H9 (cell line): Measurements from ENCODE around the gene LRIT1. TPM values are rescaled to one million over a fixed set of nuclear protein-coding genes. Genes with fewer than 3 reads are reported as not detected.

Experiments
- DNase-seq: peaks from one replicate; pipeline ENCODE4 v3.0.0-alpha.2; 2017
- H2AFZ ChIP-seq: one replicate; pipeline ENCODE4 v1.6.1; 2013; ENCODE audit warnings: mild to moderate bottlenecking, low read length, control low read depth, moderate library complexity
- H2AK5ac ChIP-seq: 2 replicates; pipeline ENCODE4 v1.6.1; 2013; ENCODE audit warnings: low read length, control low read depth, mixed read lengths; ENCODE audit not compliant: insufficient read length
- H2BK120ac ChIP-seq: one replicate; pipeline ENCODE4 v1.6.1; 2013; ENCODE audit warnings: low read depth, mild to moderate bottlenecking, low read length, control low read depth, inconsistent platforms; ENCODE audit not compliant: poor library complexity, severe bottlenecking
- H2BK12ac ChIP-seq: 2 replicates; pipeline ENCODE4 v1.6.1; 2013; ENCODE audit warnings: low read length, control low read depth, mixed read lengths, low read depth; ENCODE audit not compliant: insufficient read length
- H2BK15ac ChIP-seq: 2 replicates; pipeline ENCODE4 v1.6.1; 2013; ENCODE audit warnings: low read depth, low read length, control low read depth
- H2BK20ac ChIP-seq: one replicate; pipeline ENCODE4 v1.6.1; 2013; ENCODE audit warnings: low read depth, mild to moderate bottlenecking, low read length, control low read depth, inconsistent platforms; ENCODE audit not compliant: poor library complexity, severe bottlenecking
- H2BK5ac ChIP-seq: 2 replicates; pipeline ENCODE4 v1.6.1; 2013; ENCODE audit warnings: low read length, control low read depth, mixed read lengths; ENCODE audit not compliant: insufficient read length
- H3K14ac ChIP-seq: 2 replicates; pipeline ENCODE4 v1.6.1; 2013; ENCODE audit warnings: low read length, control low read depth; ENCODE audit not compliant: insufficient read depth
- H3K18ac ChIP-seq: 2 replicates; pipeline ENCODE4 v1.6.1; 2013; ENCODE audit warnings: low read depth, mild to moderate bottlenecking, mixed read lengths, low read length, control low read depth; ENCODE audit not compliant: insufficient read length
- H3K23ac ChIP-seq: 2 replicates; pipeline ENCODE4 v1.6.1; 2013; ENCODE audit warnings: low read length, control low read depth, mixed read lengths, low read depth; ENCODE audit not compliant: insufficient read length
- H3K23me2 ChIP-seq: 2 replicates; pipeline ENCODE4 v1.6.1; 2013; ENCODE audit warnings: low read depth, mild to moderate bottlenecking, mixed read lengths, low read length, control low read depth; ENCODE audit not compliant: insufficient read length, poor library complexity, severe bottlenecking
- H3K27ac ChIP-seq: 2 replicates; pipeline ENCODE4 v1.5.1; 2013; ENCODE audit warnings: low read length, control low read depth, mixed read lengths, low read depth; ENCODE audit not compliant: insufficient read length
- H3K27me3 ChIP-seq: 2 replicates; pipeline ENCODE4 v1.6.1; 2013; ENCODE audit warnings: low read length, control low read depth, inconsistent platforms; ENCODE audit not compliant: insufficient read depth
- H3K4ac ChIP-seq: 2 replicates; pipeline ENCODE4 v1.6.1; 2013; ENCODE audit warnings: low read depth, mild to moderate bottlenecking, control low read depth, inconsistent platforms, low read length, moderate library complexity
- H3K4me1 ChIP-seq: 2 replicates; pipeline ENCODE4 v1.6.1; 2013; ENCODE audit warnings: low read length, control low read depth, inconsistent platforms; ENCODE audit not compliant: insufficient read depth
- H3K4me2 ChIP-seq: 2 replicates; pipeline ENCODE4 v1.6.1; 2013; ENCODE audit warnings: low read length, control low read depth, mixed read lengths; ENCODE audit not compliant: insufficient read length, insufficient read depth
- H3K56ac ChIP-seq: 2 replicates; pipeline ENCODE4 v1.6.1; 2013; ENCODE audit warnings: low read depth, mild to moderate bottlenecking, mixed read lengths, low read length, control low read depth; ENCODE audit not compliant: insufficient read length
- H3K79me1 ChIP-seq: 2 replicates; pipeline ENCODE4 v1.6.1; 2013; ENCODE audit warnings: low read depth, mild to moderate bottlenecking, moderate library complexity, low read length, control low read depth, inconsistent platforms; ENCODE audit not compliant: insufficient read depth, poor library complexity, severe bottlenecking
- H3K79me2 ChIP-seq: 2 replicates; pipeline ENCODE4 v1.6.1; 2013; ENCODE audit warnings: low read length, control low read depth, inconsistent platforms; ENCODE audit not compliant: insufficient read depth
- H3K9ac ChIP-seq: 2 replicates; pipeline ENCODE4 v1.6.1; 2013; ENCODE audit warnings: low read length, control low read depth, mixed read lengths; ENCODE audit not compliant: insufficient read length; ENCODE audit errors: extremely low read depth
- H3K9me3 ChIP-seq: one replicate; pipeline ENCODE4 v1.6.1; 2013; ENCODE audit warnings: low read depth, low read length, inconsistent platforms; ENCODE audit not compliant: control insufficient read depth
- H3T11ph ChIP-seq: one replicate; pipeline ENCODE4 v1.6.1; 2013; ENCODE audit warnings: mild to moderate bottlenecking, low read length, control low read depth, inconsistent platforms
- H4K20me1 ChIP-seq: one replicate; pipeline ENCODE4 v1.6.1; 2013; ENCODE audit not compliant: control insufficient read depth, insufficient read length, insufficient read depth
- H4K5ac ChIP-seq: 2 replicates; pipeline ENCODE4 v1.6.1; 2013; ENCODE audit warnings: low read depth, mild to moderate bottlenecking, mixed read lengths, low read length, control low read depth; ENCODE audit not compliant: insufficient read length
- H4K8ac ChIP-seq: replicated peaks from 2 replicates; pipeline ENCODE4 v1.6.1; 2013; ENCODE audit warnings: low read length, control low read depth, mixed read lengths, low read depth; ENCODE audit not compliant: insufficient read length
- H4K91ac ChIP-seq: 2 replicates; pipeline ENCODE4 v1.6.1; 2013; ENCODE audit warnings: low read depth, mild to moderate bottlenecking, moderate library complexity, mixed read lengths, low read length, control low read depth; ENCODE audit not compliant: insufficient read length
- H3K27ac Mint-ChIP-seq, 3 experiments: 2 replicates in 2 of 3; 3 replicates in 1 of 3; pipeline ENCODE4 v1.8.0; 2020 to 2021; ENCODE audit warnings: mixed read lengths in 3 of 3, mild to moderate bottlenecking in 1 of 3, moderate library complexity in 1 of 3
- H3K27me3 Mint-ChIP-seq: 2 replicates; pipeline ENCODE4 v1.8.0; 2021; ENCODE audit warnings: low read depth, mild to moderate bottlenecking, moderate library complexity, mixed read lengths
- H3K36me3 Mint-ChIP-seq, 3 experiments: 2 replicates in 2 of 3; 3 replicates in 1 of 3; pipeline ENCODE4 v1.8.0; 2020 to 2021; ENCODE audit warnings: low read depth in 3 of 3, mixed read lengths in 3 of 3; ENCODE audit not compliant: insufficient read depth in 1 of 3
- H3K4me1 Mint-ChIP-seq, 2 experiments: 2 replicates each; pipeline ENCODE4 v1.8.0; 2020; ENCODE audit warnings: mixed read lengths in 2 of 2
- H3K4me3 Mint-ChIP-seq, 2 experiments: 2 replicates in 1 of 2; 3 replicates in 1 of 2; pipeline ENCODE4 v1.8.0; 2020 to 2021; ENCODE audit warnings: mild to moderate bottlenecking in 2 of 2, mixed read lengths in 2 of 2, moderate library complexity in 1 of 2
- H3K9me3 Mint-ChIP-seq, 2 experiments: 2 replicates in 1 of 2; 3 replicates in 1 of 2; pipeline ENCODE4 v1.8.0; 2020; ENCODE audit warnings: mild to moderate bottlenecking in 2 of 2, mixed read lengths in 2 of 2, moderate library complexity in 1 of 2
- CTCF ChIP-seq: fragments of 200-600 bp; sonication (generic); conservative IDR thresholded peaks from 3 replicates; pipeline ENCODE4 v1.8.0; 2021; ENCODE audit warnings: antibody characterized with exemption, mild to moderate bottlenecking
- WGBS: extraction: QIAGEN DNeasy Blood & Tissue Kit; methylation state at CpG from one replicate; pipeline ENCODE4 v1.1.7; 2013; ENCODE audit warnings: missing lambda C conversion rate, low lambda C conversion rate, mixed read lengths; ENCODE audit not compliant: insufficient read length; ENCODE audit errors: extremely low coverage; 5-methylcytosine and 5-hydroxymethylcytosine counted together
- total RNA-seq: library from RNA; stranded (reverse); gene quantifications from 2 replicates; pipeline ENCODE4 v1.2.1, GENCODE V29; 2021

Gene LRIT1
- total RNA-seq, 1 experiment from 2014 or later, result not detected

- H4K5ac ChIP-seq, result no peak overlapping the region
- no CpG with 5 or more reads among the region's 1 CpG for WGBS
- no peak for TF ChIP-seq CTCF
- H3K23me2 ChIP-seq, result no peaks in the 10 kb centered on the region
- H4K20me1 ChIP-seq, result no peaks in the 10 kb centered on the region
- Mint-ChIP-seq H3K4me3 (no peak overlapping the region), H3K27ac (no peak overlapping the region), H3K4me1 (no peaks in the 10 kb centered on the region), H3K9me3 (no peaks in the 10 kb centered on the region), H3K27me3 (peaks cover 25% of the 10 kb centered on the region), H3K36me3 (no peaks in the 10 kb centered on the region; a peak in 1 of 7 replicates)
- no peak overlapping the region for H3K4ac ChIP-seq
- H2BK12ac ChIP-seq, result no peak overlapping the region
- no peak overlapping the region for H3K27ac ChIP-seq
- H2BK20ac ChIP-seq, result no peak overlapping the region
- no peak overlapping the region for H4K8ac ChIP-seq
- no peaks in the 10 kb centered on the region; the same call in 1 of the 2 replicates for H3K27me3 ChIP-seq
- H3K4me2 ChIP-seq, result no peak overlapping the region
- H2AK5ac ChIP-seq, result no peak overlapping the region
- no peak for DNase-seq
- no peak overlapping the region for H2BK5ac ChIP-seq
- H3K14ac ChIP-seq, result no peak overlapping the region
- H3K18ac ChIP-seq, result no peak overlapping the region
- H3K79me2 ChIP-seq, result no peaks in the 10 kb centered on the region
- no peak overlapping the region for H2BK120ac ChIP-seq
- H3K9me3 ChIP-seq, result no peaks in the 10 kb centered on the region
- H3K23ac ChIP-seq, result no peak overlapping the region
- H3K9ac ChIP-seq, result no peak overlapping the region
- no peak overlapping the region for H3K56ac ChIP-seq
- H3K79me1 ChIP-seq, result no peaks in the 10 kb centered on the region
- no peak overlapping the region for H2BK15ac ChIP-seq
- H2AFZ ChIP-seq, result no peak overlapping the region
- no peak overlapping the region for H4K91ac ChIP-seq
- no peak overlapping the region for H3T11ph ChIP-seq
- H3K4me1 ChIP-seq, result no peaks in the 10 kb centered on the region
Observed at GRCh38 chr10:84230359-84230758, 11.0 kb downstream of the LRIT1 start.
